ENCODE data around the gene CERS6.

CERS6 gene

GRCh38 chr2:168821992-168822391, 365.9 kb downstream of the CERS6 start:
- Histone ChIP-seq H2AFZ (no peak overlapping the region), H3K27ac (no peak overlapping the region)
- TF ChIP-seq, protein P1, sequence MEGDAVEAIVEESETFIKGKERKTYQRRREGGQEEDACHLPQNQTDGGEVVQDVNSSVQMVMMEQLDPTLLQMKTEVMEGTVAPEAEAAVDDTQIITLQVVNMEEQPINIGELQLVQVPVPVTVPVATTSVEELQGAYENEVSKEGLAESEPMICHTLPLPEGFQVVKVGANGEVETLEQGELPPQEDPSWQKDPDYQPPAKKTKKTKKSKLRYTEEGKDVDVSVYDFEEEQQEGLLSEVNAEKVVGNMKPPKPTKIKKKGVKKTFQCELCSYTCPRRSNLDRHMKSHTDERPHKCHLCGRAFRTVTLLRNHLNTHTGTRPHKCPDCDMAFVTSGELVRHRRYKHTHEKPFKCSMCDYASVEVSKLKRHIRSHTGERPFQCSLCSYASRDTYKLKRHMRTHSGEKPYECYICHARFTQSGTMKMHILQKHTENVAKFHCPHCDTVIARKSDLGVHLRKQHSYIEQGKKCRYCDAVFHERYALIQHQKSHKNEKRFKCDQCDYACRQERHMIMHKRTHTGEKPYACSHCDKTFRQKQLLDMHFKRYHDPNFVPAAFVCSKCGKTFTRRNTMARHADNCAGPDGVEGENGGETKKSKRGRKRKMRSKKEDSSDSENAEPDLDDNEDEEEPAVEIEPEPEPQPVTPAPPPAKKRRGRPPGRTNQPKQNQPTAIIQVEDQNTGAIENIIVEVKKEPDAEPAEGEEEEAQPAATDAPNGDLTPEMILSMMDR (IDR thresholded peaks at IDR 0.05): no peak

More at GRCh38 chr2:168821992-168822391, 365.9 kb downstream of the CERS6 start:
- no peak overlapping the region for H3K4me3 ChIP-seq (ENCODE audit: low read depth, low read length)
- H3K27me3 ChIP-seq (ENCODE audit: control insufficient read depth, insufficient read depth, low read length): no peaks in the 10 kb centered on the region
- no peak overlapping the region for H3K9ac ChIP-seq
- no peaks in the 10 kb centered on the region for H3K9me3 ChIP-seq (ENCODE audit: control insufficient read depth, low read length)
- no peaks in the 10 kb centered on the region for H3K36me3 ChIP-seq (ENCODE audit: control insufficient read depth, insufficient read depth, low read length)
- no peak overlapping the region for H3K4me2 ChIP-seq (ENCODE audit: low read length)
- no peaks in the 10 kb centered on the region for H3K79me2 ChIP-seq
- H3K4me1 ChIP-seq: peaks cover 18% of the 10 kb centered on the region

Measured in parathyroid adenoma (tissue), 2 donors.